Glutamatergic neuron (in vitro differentiated cells): ENCODE measurements around the gene HS6ST1. TPM values are rescaled to one million over a fixed set of nuclear protein-coding genes. Genes with fewer than 3 reads are reported as not detected.

Experiments used
- DNase-seq: peaks from one replicate; pipeline ENCODE4 v3.0.0; 2022
- H3K27ac Mint-ChIP-seq: one replicate; pipeline ENCODE4 v1.8.0; 2020; ENCODE audit warnings: mild to moderate bottlenecking, mixed read lengths, inconsistent platforms; ENCODE audit not compliant: unreplicated experiment
- H3K27me3 Mint-ChIP-seq: one replicate; pipeline ENCODE4 v1.8.0; 2020; ENCODE audit warnings: mild to moderate bottlenecking, moderate library complexity, mixed read lengths, inconsistent platforms; ENCODE audit not compliant: unreplicated experiment
- H3K36me3 Mint-ChIP-seq: one replicate; pipeline ENCODE4 v1.8.0; 2020; ENCODE audit warnings: mild to moderate bottlenecking, mixed read lengths, inconsistent platforms; ENCODE audit not compliant: unreplicated experiment
- H3K4me1 Mint-ChIP-seq: one replicate; pipeline ENCODE4 v1.8.0; 2020; ENCODE audit warnings: mild to moderate bottlenecking, low read depth, mixed read lengths, inconsistent platforms; ENCODE audit not compliant: unreplicated experiment
- H3K4me3 Mint-ChIP-seq: one replicate; pipeline ENCODE4 v1.8.0; 2020; ENCODE audit warnings: mild to moderate bottlenecking, mixed read lengths, inconsistent platforms; ENCODE audit not compliant: unreplicated experiment
- H3K9me3 Mint-ChIP-seq: one replicate; pipeline ENCODE4 v1.8.0; 2020; ENCODE audit warnings: mild to moderate bottlenecking, moderate library complexity, mixed read lengths, inconsistent platforms; ENCODE audit not compliant: unreplicated experiment
- total RNA-seq: library from RNA; stranded (reverse); fragmentation: NEBNext Ultra II Directional; extraction: Animal tissue kit (Norgen Biotek cat#: 25700); gene quantifications from one replicate; pipeline ENCODE4 v1.2.1, GENCODE V29; 2021; ENCODE audit not compliant: unreplicated experiment
- TF ChIP-seq, protein P1 (sequence below): fragments of 200-600 bp; sonication (generic); IDR thresholded peaks from one replicate; pipeline ENCODE4 v1.5.0; 2021; ENCODE audit not compliant: partially characterized antibody, unreplicated experiment

Gene HS6ST1
- total RNA-seq, 1 donor from 2014 or later: 173 TPM

DNA sequence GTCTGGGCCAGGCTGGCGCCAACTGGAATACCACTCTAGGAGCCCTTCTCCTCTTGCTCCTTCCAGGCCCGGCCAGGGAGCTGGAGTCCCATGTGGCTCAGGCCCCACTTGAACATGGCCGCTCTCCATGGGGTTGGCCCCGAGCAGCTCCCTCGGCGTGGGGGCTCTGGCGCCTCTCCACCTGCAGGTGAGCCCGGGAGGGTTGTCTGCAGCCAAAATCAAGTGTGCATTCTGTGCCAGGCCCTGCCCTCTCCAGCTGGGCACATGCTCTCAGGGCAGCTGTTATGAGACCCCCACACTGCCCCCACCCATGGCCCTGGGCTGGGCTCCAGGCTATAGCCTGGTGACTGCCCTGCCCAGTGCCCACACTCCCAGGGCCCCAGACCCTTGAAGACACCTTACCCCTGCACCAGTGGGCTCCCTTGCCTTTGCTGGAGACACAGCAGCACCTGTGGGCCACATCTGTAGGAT lies 45.8 kb upstream of the HS6ST1 start:
- no peak for DNase-seq
- H3K27ac Mint-ChIP-seq: no peak overlapping the region
- peaks cover 8% of the 10 kb centered on the region for H3K27me3 Mint-ChIP-seq
- TF ChIP-seq, protein P1, sequence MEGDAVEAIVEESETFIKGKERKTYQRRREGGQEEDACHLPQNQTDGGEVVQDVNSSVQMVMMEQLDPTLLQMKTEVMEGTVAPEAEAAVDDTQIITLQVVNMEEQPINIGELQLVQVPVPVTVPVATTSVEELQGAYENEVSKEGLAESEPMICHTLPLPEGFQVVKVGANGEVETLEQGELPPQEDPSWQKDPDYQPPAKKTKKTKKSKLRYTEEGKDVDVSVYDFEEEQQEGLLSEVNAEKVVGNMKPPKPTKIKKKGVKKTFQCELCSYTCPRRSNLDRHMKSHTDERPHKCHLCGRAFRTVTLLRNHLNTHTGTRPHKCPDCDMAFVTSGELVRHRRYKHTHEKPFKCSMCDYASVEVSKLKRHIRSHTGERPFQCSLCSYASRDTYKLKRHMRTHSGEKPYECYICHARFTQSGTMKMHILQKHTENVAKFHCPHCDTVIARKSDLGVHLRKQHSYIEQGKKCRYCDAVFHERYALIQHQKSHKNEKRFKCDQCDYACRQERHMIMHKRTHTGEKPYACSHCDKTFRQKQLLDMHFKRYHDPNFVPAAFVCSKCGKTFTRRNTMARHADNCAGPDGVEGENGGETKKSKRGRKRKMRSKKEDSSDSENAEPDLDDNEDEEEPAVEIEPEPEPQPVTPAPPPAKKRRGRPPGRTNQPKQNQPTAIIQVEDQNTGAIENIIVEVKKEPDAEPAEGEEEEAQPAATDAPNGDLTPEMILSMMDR: no peak
- peaks cover 7% of the 10 kb centered on the region for H3K9me3 Mint-ChIP-seq
- no peak overlapping the region for H3K4me3 Mint-ChIP-seq
- H3K4me1 Mint-ChIP-seq: peaks cover 34% of the 10 kb centered on the region
- H3K36me3 Mint-ChIP-seq: no peaks in the 10 kb centered on the region

DNA sequence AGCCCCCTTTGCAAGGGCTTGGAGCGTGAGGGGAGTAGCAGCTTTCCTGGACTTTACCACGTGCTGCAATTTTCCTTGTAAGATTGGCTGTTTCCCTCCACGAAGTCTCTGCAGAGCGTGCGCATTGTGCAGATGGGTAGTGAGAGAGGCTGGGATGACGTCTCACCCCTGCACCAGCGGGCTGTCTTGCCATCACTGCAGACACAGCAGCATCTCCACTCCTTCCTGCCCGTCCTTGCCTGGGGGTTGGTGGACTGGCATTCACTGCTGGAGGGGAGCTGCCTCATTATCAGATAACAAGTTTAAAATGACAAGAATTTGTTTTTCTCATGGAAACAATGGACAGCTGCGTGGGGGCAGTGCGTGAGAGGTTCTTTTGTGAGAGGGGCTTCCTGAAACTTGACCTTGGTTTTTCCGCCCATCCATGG lies 45.3 kb upstream of the HS6ST1 start:
- peaks cover 7% of the 10 kb centered on the region for H3K9me3 Mint-ChIP-seq
- H3K27ac Mint-ChIP-seq: no peak overlapping the region
- H3K36me3 Mint-ChIP-seq: no peaks in the 10 kb centered on the region
- peaks cover 29% of the 10 kb centered on the region for H3K4me1 Mint-ChIP-seq
- peaks cover 8% of the 10 kb centered on the region for H3K27me3 Mint-ChIP-seq
- no peak overlapping the region for H3K4me3 Mint-ChIP-seq
- TF ChIP-seq, protein P1: no peak
- DNase-seq: no peak

DNA sequence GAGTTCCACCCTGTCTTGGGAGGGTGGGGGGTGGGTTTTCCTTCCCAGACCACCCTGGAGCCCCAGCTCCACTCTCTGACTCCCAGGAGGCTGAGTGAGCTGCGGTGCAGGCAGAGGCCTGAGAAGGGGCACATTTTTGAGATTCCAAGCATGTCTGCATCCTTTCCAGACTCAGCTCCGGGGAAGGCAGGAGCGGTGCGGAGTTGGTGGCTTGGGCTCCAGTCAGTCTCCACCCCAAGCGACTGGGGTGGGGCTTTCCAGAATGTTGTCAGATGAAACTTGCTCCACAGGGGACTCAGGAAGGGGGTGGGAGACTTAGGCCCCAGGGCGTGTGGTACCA lies 44.2 kb upstream of the HS6ST1 start:
- H3K4me3 Mint-ChIP-seq: no peak overlapping the region
- no peaks in the 10 kb centered on the region for H3K36me3 Mint-ChIP-seq
- DNase-seq: no peak
- peaks cover 23% of the 10 kb centered on the region for H3K4me1 Mint-ChIP-seq
- H3K27me3 Mint-ChIP-seq: peaks cover 8% of the 10 kb centered on the region
- TF ChIP-seq, protein P1: no peak
- H3K9me3 Mint-ChIP-seq: peaks cover 6% of the 10 kb centered on the region
- no peak overlapping the region for H3K27ac Mint-ChIP-seq

DNA sequence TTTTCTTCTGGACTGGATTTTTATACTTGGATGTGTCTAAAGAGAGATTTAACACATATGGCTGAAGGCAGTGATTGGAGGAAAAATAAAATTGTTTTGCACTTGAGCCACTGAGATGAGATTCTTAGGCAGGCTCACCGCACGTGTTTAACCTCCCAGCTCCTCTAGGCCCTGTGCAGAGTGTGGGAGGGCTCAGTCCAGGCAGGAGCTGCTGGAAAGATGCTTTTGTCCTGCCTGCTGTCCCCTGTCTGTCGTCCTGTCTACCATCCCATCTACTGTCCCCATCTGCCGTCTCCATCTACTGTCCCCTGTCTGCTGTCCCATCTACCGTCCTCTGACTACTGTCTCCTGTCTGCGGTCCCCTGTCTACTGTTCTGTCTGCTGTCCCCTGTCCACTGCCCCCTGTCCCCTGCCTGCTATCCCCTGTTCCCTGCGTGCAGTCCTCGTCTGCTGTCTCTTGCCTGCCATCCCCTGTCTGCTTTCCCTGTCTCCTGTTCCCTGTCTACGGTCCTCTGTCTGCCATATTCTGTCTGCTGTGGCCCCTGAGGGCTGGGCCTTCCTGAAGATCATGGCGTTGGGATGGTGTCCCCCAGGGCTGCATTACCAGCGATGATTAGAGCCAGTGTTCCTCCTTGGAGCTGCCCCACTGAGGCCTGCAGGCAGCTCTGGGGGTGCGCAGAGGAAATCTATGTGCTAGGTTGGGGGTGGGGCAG lies 43.7 kb upstream of the HS6ST1 start:
- peak overlapping the region; percentile 17 for H3K27ac Mint-ChIP-seq
- TF ChIP-seq, protein P1: no peak
- H3K4me3 Mint-ChIP-seq: no peak overlapping the region
- H3K27me3 Mint-ChIP-seq: peaks cover 8% of the 10 kb centered on the region
- H3K36me3 Mint-ChIP-seq: no peaks in the 10 kb centered on the region
- no peak for DNase-seq
- peaks cover 23% of the 10 kb centered on the region for H3K4me1 Mint-ChIP-seq
- H3K9me3 Mint-ChIP-seq: peaks cover 6% of the 10 kb centered on the region

DNA sequence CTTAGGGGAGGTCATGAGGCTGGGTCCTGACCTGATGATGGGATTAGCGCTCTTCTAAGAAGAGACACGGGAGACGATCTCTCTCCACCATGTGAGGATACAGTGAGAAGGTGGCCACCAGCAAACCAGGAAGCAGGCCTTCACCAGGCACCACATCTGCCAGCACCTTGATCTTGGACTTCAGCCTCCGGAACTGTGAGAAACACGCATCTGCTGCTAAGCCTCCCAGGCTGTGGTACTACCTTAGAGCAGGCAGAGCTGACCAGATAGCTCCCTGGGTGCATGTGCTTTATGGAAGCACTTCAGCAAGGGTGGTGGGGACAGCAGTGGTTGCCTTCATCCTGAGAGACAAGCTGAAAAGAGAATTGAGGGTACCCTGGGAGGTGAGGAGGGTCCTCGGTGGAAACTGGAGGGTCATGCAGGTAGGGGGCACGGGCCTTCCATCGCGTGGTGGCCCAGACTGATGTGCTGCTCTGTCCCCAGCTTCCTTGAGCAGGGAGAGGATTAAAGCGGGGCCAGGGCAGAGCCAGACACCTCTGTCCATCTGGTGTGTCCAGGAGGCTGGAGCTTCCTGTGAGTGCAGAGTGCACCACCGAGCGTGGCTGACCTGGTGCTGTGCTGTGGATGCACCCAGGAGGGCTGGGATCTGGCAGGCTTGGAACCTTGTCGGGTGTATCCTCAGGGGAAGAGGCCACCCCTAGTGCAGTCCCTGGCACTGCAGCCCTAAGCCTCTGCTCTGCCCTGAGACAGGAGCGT lies 42.9 kb upstream of the HS6ST1 start:
- H3K27ac Mint-ChIP-seq: peak overlapping the region; percentile 17
- peaks cover 19% of the 10 kb centered on the region for H3K4me1 Mint-ChIP-seq
- H3K9me3 Mint-ChIP-seq: peaks cover 6% of the 10 kb centered on the region
- H3K4me3 Mint-ChIP-seq: no peak overlapping the region
- DNase-seq: no peak
- H3K36me3 Mint-ChIP-seq: no peaks in the 10 kb centered on the region
- H3K27me3 Mint-ChIP-seq: peaks cover 8% of the 10 kb centered on the region
- TF ChIP-seq, protein P1: no peak
